ENCODE measurements around the gene WNK2.

GRCh38 chr9:93194221-93194625 is 10.3 kb downstream of the WNK2 start:
- TF ChIP-seq, protein P1, sequence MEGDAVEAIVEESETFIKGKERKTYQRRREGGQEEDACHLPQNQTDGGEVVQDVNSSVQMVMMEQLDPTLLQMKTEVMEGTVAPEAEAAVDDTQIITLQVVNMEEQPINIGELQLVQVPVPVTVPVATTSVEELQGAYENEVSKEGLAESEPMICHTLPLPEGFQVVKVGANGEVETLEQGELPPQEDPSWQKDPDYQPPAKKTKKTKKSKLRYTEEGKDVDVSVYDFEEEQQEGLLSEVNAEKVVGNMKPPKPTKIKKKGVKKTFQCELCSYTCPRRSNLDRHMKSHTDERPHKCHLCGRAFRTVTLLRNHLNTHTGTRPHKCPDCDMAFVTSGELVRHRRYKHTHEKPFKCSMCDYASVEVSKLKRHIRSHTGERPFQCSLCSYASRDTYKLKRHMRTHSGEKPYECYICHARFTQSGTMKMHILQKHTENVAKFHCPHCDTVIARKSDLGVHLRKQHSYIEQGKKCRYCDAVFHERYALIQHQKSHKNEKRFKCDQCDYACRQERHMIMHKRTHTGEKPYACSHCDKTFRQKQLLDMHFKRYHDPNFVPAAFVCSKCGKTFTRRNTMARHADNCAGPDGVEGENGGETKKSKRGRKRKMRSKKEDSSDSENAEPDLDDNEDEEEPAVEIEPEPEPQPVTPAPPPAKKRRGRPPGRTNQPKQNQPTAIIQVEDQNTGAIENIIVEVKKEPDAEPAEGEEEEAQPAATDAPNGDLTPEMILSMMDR (IDR thresholded peaks at IDR 0.05; ENCODE audit: low read depth, low read length, poor library complexity, severe bottlenecking), result no peak
- TF ChIP-seq EZH2phosphoT487 (IDR thresholded peaks at IDR 0.05; ENCODE audit: borderline replicate concordance, low read length), result no peak

Measured in DOHH2 (cell line).